ENCODE results near the gene DNER.
"Not testable (repeated sequence)": the region's sequence is repeated elsewhere in the genome, so short reads cannot be mapped to it uniquely, and the experiment has no call there.

DNA sequence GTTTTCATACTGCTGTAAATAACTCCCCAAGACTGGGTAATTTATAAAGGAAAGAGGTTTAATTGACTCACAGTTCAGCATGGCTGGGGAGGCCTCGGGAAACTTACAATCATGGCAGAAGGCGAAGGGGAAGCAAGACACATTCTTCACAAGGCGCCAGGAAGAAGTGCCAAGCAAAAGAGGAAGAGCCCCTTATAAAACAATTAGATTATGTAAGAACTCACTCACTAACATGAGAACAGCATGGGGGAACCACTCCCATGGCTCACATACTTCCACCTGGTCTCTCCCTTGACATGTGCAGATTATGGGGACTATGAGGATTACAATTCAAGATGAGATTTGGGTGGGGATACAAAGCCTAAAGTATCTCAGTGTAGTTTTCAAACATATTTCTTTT, 8.8 kb upstream of the DNER start:
- TF ChIP-seq, protein P1, sequence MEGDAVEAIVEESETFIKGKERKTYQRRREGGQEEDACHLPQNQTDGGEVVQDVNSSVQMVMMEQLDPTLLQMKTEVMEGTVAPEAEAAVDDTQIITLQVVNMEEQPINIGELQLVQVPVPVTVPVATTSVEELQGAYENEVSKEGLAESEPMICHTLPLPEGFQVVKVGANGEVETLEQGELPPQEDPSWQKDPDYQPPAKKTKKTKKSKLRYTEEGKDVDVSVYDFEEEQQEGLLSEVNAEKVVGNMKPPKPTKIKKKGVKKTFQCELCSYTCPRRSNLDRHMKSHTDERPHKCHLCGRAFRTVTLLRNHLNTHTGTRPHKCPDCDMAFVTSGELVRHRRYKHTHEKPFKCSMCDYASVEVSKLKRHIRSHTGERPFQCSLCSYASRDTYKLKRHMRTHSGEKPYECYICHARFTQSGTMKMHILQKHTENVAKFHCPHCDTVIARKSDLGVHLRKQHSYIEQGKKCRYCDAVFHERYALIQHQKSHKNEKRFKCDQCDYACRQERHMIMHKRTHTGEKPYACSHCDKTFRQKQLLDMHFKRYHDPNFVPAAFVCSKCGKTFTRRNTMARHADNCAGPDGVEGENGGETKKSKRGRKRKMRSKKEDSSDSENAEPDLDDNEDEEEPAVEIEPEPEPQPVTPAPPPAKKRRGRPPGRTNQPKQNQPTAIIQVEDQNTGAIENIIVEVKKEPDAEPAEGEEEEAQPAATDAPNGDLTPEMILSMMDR (IDR thresholded peaks at IDR 0.05 in 2 of 3, conservative IDR thresholded peaks at IDR 0.05 in 1 of 3; ENCODE audit: control insufficient read depth in 2 of 3, extremely low read depth in 1 of 3, insufficient read depth in 1 of 3, low read depth in 3 of 3, low read length in 3 of 3), result not testable (repeated sequence)
- not testable (repeated sequence) for TF ChIP-seq MYC (IDR thresholded peaks at IDR 0.05; ENCODE audit: insufficient read depth, insufficient read length, insufficient replicate concordance, low read length, severe bottlenecking); EZH2 (IDR thresholded peaks at IDR 0.05; ENCODE audit: borderline replicate concordance, control insufficient read depth, low read depth, low read length); MEF2A (IDR thresholded peaks at IDR 0.05; ENCODE audit: insufficient read depth, low read depth, low read length); MTA2 (IDR thresholded peaks at IDR 0.05; ENCODE audit: low read depth); POLR2AphosphoS5 (IDR thresholded peaks at IDR 0.05; ENCODE audit: low read length); NFYB (IDR thresholded peaks at IDR 0.05; ENCODE audit: insufficient read depth, low read depth, low read length); TCF12 (IDR thresholded peaks at IDR 0.05; ENCODE audit: low read depth, low read length); CEBPB (IDR thresholded peaks at IDR 0.05; ENCODE audit: borderline replicate concordance in 1 of 2, low read depth in 2 of 2, low read length in 2 of 2); POLR2A (IDR thresholded peaks at IDR 0.05; ENCODE audit: low read depth, low read length); BCL11A (IDR thresholded peaks at IDR 0.05; ENCODE audit: low read depth, low read length)
- TF ChIP-seq, protein P2, sequence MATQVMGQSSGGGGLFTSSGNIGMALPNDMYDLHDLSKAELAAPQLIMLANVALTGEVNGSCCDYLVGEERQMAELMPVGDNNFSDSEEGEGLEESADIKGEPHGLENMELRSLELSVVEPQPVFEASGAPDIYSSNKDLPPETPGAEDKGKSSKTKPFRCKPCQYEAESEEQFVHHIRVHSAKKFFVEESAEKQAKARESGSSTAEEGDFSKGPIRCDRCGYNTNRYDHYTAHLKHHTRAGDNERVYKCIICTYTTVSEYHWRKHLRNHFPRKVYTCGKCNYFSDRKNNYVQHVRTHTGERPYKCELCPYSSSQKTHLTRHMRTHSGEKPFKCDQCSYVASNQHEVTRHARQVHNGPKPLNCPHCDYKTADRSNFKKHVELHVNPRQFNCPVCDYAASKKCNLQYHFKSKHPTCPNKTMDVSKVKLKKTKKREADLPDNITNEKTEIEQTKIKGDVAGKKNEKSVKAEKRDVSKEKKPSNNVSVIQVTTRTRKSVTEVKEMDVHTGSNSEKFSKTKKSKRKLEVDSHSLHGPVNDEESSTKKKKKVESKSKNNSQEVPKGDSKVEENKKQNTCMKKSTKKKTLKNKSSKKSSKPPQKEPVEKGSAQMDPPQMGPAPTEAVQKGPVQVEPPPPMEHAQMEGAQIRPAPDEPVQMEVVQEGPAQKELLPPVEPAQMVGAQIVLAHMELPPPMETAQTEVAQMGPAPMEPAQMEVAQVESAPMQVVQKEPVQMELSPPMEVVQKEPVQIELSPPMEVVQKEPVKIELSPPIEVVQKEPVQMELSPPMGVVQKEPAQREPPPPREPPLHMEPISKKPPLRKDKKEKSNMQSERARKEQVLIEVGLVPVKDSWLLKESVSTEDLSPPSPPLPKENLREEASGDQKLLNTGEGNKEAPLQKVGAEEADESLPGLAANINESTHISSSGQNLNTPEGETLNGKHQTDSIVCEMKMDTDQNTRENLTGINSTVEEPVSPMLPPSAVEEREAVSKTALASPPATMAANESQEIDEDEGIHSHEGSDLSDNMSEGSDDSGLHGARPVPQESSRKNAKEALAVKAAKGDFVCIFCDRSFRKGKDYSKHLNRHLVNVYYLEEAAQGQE (IDR thresholded peaks at IDR 0.05; ENCODE audit: low read depth, low read length), result not testable (repeated sequence)
